ENCODE results near the gene IKZF1. TPM values are rescaled to one million over a fixed set of nuclear protein-coding genes. Genes with fewer than 3 reads are reported as not detected.
A peak's percentile ranks its signal among the peaks of the same experiment; 100 is the strongest.

IKZF1 gene
- polyA plus RNA-seq, 2 of the 4 experiments (the other 2 are of a cell fraction) = not detected

DNA sequence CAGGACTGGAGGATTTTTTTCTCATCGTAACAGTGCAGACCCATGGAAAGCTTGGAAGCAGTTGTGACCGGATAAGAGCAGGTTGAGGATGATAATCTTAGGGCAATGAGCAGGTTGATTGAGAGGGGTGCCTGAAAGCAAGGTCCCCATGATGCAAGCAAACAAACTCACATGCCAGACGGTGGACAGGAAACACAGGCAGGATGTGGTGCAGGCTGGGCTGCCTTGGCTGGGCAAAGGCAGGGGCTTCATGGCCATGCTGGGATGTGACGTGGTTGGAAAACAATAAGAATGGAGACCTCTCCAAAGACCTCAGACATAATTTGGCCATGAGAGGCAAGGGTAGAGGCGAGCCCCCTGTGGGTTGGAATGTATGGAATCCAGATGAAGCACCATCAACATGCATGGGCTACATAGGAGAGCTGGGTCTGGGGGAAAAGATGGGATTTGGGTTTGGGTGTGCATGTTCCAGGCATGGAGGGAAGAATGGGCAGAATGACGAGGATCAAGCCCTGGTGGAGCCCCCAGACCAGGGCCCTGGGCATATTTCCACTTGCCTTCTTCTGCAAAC is 58.3 kb downstream of the IKZF1 start:
- H3K4me3 ChIP-seq = no peak overlapping the region
- H3K27ac ChIP-seq = no peak overlapping the region
- WGBS (ENCODE audit: missing lambda C conversion rate) = 13% methylated on average over 6 of the region's 6 CpGs
- DNase-seq (ENCODE audit: low read depth in 1 of 2, low spot score in 1 of 2) (no peak), ATAC-seq (no peak), FAIRE-seq (no peak)
- no peaks in the 10 kb centered on the region for H3K4me1 ChIP-seq
- no peaks in the 10 kb centered on the region for H3K9me3 ChIP-seq
- TF ChIP-seq ZNF302 (CRISPR knock-in tag; IDR thresholded peaks at IDR 0.05) (no peak), FOXS1 (CRISPR knock-in tag; IDR thresholded peaks at IDR 0.05) (no peak), JUN (IDR thresholded peaks at IDR 0.05) (no peak), GATA3 (IDR thresholded peaks at IDR 0.05; ENCODE audit: borderline replicate concordance) (no peak)
- ChIA-PET CTCF (no interaction called here), POLR2A (no interaction called here)
- no peak overlapping the region for H3K4me2 ChIP-seq

DNA sequence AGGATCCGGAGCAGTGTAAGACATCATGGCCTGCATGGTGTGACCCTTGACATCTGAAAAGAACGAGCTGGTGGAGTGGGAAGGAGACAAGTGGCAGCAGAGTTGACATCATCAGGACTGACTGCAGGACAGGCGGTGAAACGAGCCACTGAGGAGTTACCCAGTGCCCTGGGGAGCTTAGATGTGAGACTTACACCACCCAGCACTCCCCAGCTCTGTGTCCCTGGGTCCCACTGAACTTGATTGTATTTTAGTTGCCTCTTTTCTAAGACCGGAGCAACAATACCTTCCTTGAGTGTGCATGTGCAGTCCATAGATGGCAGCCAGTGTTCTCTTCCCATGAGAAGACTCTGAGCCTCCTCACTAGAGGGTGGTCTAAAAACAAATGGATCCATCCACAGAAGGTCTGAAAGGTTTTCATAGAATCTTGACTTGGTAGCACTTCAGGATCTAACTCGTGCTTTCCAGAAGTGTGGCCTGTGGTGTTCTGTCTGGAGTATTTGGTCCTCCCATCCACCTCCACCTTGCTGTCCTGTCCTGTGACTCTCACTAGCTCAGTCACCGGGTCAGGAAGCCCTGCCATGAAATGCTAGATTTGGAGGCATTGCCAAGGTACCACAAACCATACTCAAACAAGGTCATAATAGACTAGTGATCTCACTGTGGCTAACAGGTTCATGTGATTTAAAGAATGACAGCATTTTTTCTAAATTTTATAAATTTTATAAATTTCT is 59.0 kb downstream of the IKZF1 start:
- CTCF ChIA-PET = interaction anchor here (0.8 kb wide), 1 partner anchor 13 kb away, joined by 4 read pairs; no protein-coding TSS in a partner anchor

DNA sequence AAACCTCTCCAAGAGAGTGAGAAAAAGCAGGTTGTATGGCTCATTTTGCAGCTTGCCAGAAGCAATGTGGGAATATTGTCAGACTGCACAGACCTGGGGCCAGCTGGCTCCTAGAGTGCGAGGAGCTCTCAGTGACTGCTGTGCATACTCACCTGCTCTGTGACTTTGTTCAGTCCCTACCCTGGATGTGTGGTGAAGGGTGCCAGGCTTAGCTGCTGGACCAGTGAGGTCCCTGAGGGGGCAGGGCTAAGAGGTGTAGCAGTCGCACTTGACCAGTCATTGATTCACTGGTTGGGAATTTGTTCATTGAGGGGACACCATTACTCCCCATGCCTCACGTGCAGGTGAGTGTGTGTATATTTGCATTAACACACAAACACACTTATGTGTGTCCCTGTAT is 60.1 kb downstream of the IKZF1 start:
- Histone ChIP-seq H3K4me2 (no peak overlapping the region), H3K4me1 (no peaks in the 10 kb centered on the region), H3K9me3 (peaks cover 11% of the 10 kb centered on the region; the same call in 2 of the 3 replicates), H3K27ac (no peak overlapping the region), H3K4me3 (no peak overlapping the region)
- 18% methylated on average over 3 of the region's 3 CpGs for WGBS (ENCODE audit: missing lambda C conversion rate)
- ChIA-PET CTCF (interaction anchor here (0.8 to 1.0 kb wide), 2 partner anchors 12 to 798 kb away, joined by 3 to 4 read pairs; no protein-coding TSS in a partner anchor), POLR2A (no interaction called here)
- no peak for ATAC-seq
- TF ChIP-seq, protein P1, sequence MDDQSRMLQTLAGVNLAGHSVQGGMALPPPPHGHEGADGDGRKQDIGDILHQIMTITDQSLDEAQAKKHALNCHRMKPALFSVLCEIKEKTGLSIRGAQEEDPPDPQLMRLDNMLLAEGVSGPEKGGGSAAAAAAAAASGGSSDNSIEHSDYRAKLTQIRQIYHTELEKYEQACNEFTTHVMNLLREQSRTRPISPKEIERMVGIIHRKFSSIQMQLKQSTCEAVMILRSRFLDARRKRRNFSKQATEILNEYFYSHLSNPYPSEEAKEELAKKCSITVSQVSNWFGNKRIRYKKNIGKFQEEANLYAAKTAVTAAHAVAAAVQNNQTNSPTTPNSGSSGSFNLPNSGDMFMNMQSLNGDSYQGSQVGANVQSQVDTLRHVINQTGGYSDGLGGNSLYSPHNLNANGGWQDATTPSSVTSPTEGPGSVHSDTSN (IDR thresholded peaks at IDR 0.05) = no peak
- no peak for TF ChIP-seq TP53 (CRISPR knock-in tag; IDR thresholded peaks at IDR 0.05)
- no peak for TF ChIP-seq NR3C1 (IDR thresholded peaks at IDR 0.05)
- DNase-seq (ENCODE audit: low read depth in 1 of 2, low spot score in 1 of 2) = no peak
- no peak for FAIRE-seq

More for the DNA sequence above, 59.0 kb downstream of the IKZF1 start:
- Histone ChIP-seq H3K4me1 (no peaks in the 10 kb centered on the region), H3K9me3 (peaks cover under 1% of the 10 kb centered on the region; the same call in 1 of the 3 replicates), H3K27ac (no peak overlapping the region), H3K4me2 (no peak overlapping the region), H3K4me3 (no peak overlapping the region)
- no peak for TF ChIP-seq KDM5A (IDR thresholded peaks at IDR 0.05)
- no peak for TF ChIP-seq ZSCAN20 (CRISPR knock-in tag; IDR thresholded peaks at IDR 0.05)
- no peak for TF ChIP-seq NR3C1 (IDR thresholded peaks at IDR 0.05)
- no peak for TF ChIP-seq EHMT2 (IDR thresholded peaks at IDR 0.05; ENCODE audit: low read depth)
- TF ChIP-seq, protein P2, sequence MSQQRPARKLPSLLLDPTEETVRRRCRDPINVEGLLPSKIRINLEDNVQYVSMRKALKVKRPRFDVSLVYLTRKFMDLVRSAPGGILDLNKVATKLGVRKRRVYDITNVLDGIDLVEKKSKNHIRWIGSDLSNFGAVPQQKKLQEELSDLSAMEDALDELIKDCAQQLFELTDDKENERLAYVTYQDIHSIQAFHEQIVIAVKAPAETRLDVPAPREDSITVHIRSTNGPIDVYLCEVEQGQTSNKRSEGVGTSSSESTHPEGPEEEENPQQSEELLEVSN (IDR thresholded peaks at IDR 0.05; ENCODE audit: borderline replicate concordance, low read depth) = no peak
- TF ChIP-seq JUN (IDR thresholded peaks at IDR 0.05) = no peak
- TF ChIP-seq PHF8 (IDR thresholded peaks at IDR 0.05; ENCODE audit: borderline replicate concordance, low read depth) = no peak
- TF ChIP-seq, protein P3, sequence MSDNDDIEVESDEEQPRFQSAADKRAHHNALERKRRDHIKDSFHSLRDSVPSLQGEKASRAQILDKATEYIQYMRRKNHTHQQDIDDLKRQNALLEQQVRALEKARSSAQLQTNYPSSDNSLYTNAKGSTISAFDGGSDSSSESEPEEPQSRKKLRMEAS (IDR thresholded peaks at IDR 0.05) = no peak
- TF ChIP-seq FOSL2 (IDR thresholded peaks at IDR 0.05) = no peak
- no peak for TF ChIP-seq FOSL2 (CRISPR knock-in tag; IDR thresholded peaks at IDR 0.05)
- no peak for TF ChIP-seq JUNB (IDR thresholded peaks at IDR 0.05)
- TF ChIP-seq RCOR1 (IDR thresholded peaks at IDR 0.05; ENCODE audit: low read depth, low read length) = no peak
- no peak for TF ChIP-seq HOXB5 (CRISPR knock-in tag; IDR thresholded peaks at IDR 0.05)
- FAIRE-seq (no peak), DNase-seq (ENCODE audit: low read depth in 1 of 2, low spot score in 1 of 2) (no peak), ATAC-seq (no peak)
- POLR2A ChIA-PET = no interaction called here
- WGBS (ENCODE audit: missing lambda C conversion rate) = 11% methylated on average over 7 of the region's 7 CpGs

DNA sequence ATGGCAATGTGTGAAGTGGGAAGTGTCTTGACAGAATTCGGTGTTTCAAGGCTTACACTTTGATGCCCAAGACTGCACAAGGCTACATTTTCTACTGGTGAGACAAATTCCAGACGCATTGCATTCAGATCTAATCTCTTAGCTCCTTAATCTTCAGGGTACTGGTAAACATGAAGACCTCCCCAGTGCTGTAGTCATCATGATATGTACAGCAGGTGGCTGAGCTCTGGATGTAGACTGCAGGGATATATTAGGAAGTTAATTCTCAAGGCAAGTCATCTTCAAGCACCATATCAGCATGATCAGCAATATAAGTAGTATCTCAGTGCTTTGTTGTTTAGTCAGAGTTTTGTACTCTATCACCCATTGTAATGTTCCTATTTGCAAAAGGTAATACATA is 61.8 kb downstream of the IKZF1 start:
- POLR2A ChIA-PET = no interaction called here
- Histone ChIP-seq H3K9me3 (peaks cover 12% of the 10 kb centered on the region), H3K4me2 (no peak overlapping the region), H3K4me1 (no peaks in the 10 kb centered on the region), H3K4me3 (no peak overlapping the region), H3K27ac (no peak overlapping the region)
- no peak for FAIRE-seq
- TF ChIP-seq MAFK (IDR thresholded peaks at IDR 0.05; ENCODE audit: partially characterized antibody) (peak; percentile 21), ESRRA (IDR thresholded peaks at IDR 0.05; ENCODE audit: borderline replicate concordance, low read length) (no peak)
- WGBS (ENCODE audit: missing lambda C conversion rate) = 11% methylated on average over 2 of the region's 2 CpGs
- no peak for DNase-seq (ENCODE audit: low read depth in 1 of 2, low spot score in 1 of 2)
- ATAC-seq = no peak
- CTCF ChIA-PET = interaction anchor here (0.7 to 1.3 kb wide), 3 partner anchors 11 to 105 kb away, joined by 3 read pairs; no protein-coding TSS in a partner anchor
